ENCODE results near the gene SFMBT2.

GRCh38 chr10:7435674-7436073, 24.8 kb upstream of the SFMBT2 start:
- no peak for TF ChIP-seq CTCF (IDR thresholded peaks at IDR 0.05)
- no peak for TF ChIP-seq POLR2A (IDR thresholded peaks at IDR 0.05)
